Astrocyte (in vitro differentiated cells and primary cell): Measurements from ENCODE around the gene MRPL10.
A peak's percentile ranks its signal among the peaks of the same experiment; 100 is the strongest.

Source experiments
- EZH2 ChIP-seq: IDR thresholded peaks from 2 replicates; pipeline ENCODE4 v1.6.1; 2012; ENCODE audit warnings: mild to moderate bottlenecking, low read length, inconsistent platforms; ENCODE audit not compliant: insufficient read depth
- TF ChIP-seq, protein P1 (sequence below): IDR thresholded peaks from 2 replicates; pipeline ENCODE4 v1.5.1; 2011; ENCODE audit warnings: low read depth, mild to moderate bottlenecking, inconsistent platforms, low read length, moderate library complexity; ENCODE audit not compliant: insufficient read depth

DNA sequence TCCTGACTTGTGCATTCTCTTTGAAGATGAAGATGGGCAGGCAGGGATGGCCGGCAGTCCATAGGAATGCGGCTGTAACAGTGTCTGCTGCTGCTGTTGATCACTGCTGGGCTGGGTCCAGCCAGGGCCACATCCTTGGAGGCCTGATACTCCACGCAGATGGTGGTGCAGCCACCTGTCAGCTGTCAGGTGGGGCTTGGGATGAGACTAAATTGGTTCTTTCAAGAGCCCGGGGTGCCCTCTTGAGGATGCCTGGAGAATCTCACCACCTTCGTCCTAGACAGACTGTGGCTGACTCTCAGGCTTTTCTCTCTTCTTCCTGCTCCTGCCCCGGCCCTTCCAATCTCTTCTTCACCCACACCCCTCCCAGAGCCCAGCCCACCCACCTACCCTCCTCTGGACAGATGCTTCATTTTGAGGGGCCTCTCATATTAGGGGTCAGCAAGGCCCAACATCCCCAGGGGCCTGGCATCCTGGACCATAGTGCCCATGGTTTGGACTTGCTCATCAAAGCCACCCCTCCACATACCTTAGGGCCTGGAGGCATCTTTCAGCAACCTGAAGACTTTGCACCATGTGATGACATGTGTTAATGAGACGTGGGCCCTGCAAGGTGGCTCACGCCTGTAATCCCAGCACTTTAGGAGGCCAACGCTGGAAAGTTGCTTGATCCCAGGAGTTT, 28.9 kb downstream of the MRPL10 start:
- TF ChIP-seq EZH2: no peak
- TF ChIP-seq, protein P1, sequence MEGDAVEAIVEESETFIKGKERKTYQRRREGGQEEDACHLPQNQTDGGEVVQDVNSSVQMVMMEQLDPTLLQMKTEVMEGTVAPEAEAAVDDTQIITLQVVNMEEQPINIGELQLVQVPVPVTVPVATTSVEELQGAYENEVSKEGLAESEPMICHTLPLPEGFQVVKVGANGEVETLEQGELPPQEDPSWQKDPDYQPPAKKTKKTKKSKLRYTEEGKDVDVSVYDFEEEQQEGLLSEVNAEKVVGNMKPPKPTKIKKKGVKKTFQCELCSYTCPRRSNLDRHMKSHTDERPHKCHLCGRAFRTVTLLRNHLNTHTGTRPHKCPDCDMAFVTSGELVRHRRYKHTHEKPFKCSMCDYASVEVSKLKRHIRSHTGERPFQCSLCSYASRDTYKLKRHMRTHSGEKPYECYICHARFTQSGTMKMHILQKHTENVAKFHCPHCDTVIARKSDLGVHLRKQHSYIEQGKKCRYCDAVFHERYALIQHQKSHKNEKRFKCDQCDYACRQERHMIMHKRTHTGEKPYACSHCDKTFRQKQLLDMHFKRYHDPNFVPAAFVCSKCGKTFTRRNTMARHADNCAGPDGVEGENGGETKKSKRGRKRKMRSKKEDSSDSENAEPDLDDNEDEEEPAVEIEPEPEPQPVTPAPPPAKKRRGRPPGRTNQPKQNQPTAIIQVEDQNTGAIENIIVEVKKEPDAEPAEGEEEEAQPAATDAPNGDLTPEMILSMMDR: peak; percentile 37
